LNCaP clone FGC (cell line): ENCODE data around the gene KCNQ1.

Experiments
- DNase-seq: peaks from one replicate; pipeline ENCODE4 v3.0.0-alpha.2; 2011; ENCODE audit warnings: low read depth
- H3K4me3 ChIP-seq: 2 replicates; pipeline ENCODE4 v1.5.1; 2011; ENCODE audit warnings: mild to moderate bottlenecking, low read depth, low read length, control low read depth
- TF ChIP-seq, protein P1 (sequence below): IDR thresholded peaks from 2 replicates; pipeline ENCODE4 v1.5.1; 2012; ENCODE audit warnings: mild to moderate bottlenecking; ENCODE audit not compliant: control insufficient read depth, insufficient read depth; ENCODE audit errors: extremely low read depth

Gene KCNQ1

DNA sequence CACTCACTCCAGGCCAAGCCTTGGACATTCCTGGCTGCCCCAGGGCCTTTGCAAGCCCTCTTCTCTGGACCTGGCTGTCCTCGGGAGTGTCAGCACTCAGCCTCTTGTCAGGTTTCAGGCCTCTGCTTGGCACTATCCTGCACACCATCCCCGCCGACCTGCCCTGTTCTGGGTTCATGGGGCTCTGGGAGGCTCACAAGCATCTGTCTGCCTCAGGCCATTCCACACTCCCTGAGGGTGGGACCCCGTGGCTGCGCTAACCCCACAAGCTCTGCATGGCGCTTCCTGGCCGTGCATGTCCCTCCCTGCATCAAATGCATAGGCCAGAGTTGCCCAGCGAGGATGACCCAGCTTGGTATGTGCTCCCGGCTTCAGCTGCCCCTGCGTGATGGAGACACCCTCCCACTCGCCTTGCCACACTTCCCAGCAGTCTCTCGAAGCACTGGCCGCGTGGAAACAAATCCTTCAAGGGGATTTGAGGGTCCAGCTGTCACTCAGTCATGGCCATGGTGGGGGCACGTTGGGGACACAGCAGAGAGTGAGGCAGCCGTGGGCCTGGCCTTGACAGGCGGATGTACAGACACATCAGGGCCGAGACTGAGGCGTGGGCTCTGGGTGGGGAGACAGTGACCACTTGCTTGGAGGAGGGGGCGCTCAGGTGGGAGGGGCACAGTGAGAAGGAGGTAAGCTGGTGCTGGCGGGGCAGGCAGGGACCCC, 87.3 kb downstream of the KCNQ1 start:
- no peak for DNase-seq
- TF ChIP-seq, protein P1, sequence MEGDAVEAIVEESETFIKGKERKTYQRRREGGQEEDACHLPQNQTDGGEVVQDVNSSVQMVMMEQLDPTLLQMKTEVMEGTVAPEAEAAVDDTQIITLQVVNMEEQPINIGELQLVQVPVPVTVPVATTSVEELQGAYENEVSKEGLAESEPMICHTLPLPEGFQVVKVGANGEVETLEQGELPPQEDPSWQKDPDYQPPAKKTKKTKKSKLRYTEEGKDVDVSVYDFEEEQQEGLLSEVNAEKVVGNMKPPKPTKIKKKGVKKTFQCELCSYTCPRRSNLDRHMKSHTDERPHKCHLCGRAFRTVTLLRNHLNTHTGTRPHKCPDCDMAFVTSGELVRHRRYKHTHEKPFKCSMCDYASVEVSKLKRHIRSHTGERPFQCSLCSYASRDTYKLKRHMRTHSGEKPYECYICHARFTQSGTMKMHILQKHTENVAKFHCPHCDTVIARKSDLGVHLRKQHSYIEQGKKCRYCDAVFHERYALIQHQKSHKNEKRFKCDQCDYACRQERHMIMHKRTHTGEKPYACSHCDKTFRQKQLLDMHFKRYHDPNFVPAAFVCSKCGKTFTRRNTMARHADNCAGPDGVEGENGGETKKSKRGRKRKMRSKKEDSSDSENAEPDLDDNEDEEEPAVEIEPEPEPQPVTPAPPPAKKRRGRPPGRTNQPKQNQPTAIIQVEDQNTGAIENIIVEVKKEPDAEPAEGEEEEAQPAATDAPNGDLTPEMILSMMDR = no peak
- H3K4me3 ChIP-seq = no peak overlapping the region

DNA sequence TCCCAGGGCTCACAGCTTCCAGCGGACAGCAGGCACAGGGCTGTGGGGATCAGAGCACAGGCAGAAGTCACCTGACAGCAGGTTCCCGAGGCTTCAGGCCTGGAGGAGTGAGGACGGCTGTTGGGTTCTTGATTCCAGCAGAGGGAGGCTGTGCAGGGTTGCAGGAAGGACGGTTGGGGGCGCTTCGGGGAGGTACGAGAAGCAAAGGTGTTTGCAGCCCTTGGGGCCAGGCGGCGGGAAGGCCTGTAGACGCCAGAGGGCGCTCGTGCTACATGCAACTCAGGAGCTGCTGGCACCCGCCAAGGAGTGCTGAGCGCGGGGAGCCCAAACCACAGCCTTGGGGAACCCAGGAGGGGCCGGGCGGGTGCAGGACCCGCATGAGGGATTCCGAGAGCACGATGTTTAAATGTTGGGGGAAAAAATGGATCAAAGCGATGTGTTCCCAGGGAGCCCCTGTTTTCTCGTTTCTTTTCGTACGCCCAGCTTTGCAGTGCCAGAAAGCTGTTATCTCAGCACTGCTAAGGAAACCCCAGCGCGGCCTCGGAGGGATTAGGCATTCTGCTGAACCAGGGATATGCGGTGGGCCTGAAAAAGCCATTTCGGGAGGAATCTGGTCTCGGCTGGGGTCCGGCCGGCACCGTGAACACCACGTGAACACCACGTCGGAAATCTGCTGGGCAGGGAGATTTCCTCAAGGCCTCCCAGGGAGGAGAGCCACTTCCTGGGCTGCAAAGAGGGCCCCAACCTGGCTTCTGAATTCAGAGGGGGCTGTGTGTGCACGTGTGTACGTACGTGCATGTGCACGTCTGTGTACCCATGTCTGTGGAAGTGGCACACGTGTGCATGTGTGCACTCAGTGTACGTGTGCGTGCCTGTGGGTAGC, 88.1 kb downstream of the KCNQ1 start:
- peak; percentile 69 for DNase-seq
- H3K4me3 ChIP-seq = no peak overlapping the region
- TF ChIP-seq, protein P1 = peak; percentile 99

GRCh38 chr11:2533587-2534133, 88.9 kb downstream of the KCNQ1 start:
- TF ChIP-seq, protein P1 = no peak
- no peak for DNase-seq
- H3K4me3 ChIP-seq = no peak overlapping the region

DNA sequence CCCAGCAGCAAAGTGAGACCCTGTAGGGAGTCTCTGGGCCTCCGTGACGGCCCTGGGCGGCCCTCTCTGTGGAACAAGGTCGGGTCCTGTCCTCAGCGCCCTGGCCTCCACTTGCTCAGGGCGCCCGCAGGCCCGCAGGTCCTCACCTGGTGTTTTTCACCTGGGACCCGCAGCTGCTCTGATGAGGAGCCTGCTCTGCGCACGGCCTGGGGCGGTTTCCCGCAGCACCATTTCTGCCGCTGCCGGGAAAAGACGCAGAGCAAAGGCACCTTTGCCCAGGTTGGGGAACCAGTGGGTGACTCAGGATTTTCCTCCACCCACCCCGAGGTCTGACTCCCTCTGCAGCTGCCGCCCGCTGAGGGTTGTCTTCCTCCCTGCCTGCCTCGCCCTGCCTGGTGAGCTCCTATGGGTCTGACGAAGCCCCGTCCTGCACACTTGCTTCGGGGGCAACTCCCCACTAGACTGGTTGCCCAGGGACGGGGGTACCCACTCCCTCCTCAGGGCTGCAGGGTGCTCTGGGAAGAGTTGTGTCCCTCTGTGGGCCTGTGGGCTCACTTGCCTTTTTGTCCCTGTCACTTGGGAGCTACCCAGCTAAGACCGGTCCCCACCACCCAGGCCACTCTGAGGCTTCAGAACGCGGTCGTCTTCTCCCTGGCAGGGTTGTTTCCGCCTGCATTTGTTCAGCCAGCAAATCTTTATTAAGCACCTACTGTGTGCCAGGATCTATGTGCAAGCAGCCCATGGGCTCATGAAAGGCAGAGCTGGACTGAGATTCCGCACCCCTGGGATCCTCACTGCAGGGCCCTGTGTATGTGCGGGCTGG, 89.5 kb downstream of the KCNQ1 start:
- no peak for DNase-seq
- TF ChIP-seq, protein P1 = no peak
- no peak overlapping the region for H3K4me3 ChIP-seq

DNA sequence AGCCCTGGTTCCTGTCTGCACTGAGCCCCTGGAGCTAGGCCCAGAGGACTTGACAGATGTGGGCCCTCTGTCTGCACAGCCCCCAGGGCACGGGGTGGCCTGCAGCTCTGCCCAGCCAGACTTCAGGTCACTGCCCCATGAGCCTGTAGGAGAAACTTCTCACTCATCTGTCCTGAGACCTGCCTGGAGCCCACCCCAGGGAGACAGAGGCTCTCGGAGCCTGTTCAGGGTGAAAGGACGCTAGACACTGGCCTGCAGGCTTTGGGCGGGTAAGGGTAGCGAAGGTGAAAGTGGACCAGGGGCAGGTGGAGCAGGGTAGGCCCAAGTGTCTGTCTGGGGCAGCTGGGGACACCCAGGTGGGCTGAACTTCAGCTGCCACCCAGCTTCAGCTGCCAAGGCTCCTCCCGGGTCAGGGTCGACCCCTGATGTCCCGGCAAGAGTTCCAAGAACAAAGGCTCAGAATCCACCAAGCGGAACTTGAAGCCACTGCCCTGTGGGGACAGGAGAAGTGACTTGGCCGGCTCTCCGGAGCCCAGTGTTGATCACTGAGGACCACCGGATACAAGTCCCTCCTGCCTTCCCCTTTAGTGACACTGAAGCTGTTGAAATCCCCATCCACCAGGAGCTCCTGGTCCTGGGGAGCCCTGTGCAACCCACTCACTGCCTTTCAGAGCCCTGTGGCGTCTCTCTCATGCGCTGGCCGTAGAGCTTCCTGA, 90.3 kb downstream of the KCNQ1 start:
- H3K4me3 ChIP-seq = no peak overlapping the region
- TF ChIP-seq, protein P1 = no peak
- no peak for DNase-seq
